GM03348 (cell line): ENCODE results near the gene DPM1.

Source experiments
- DNase-seq: peaks from one replicate; pipeline ENCODE4 v3.0.0; 2012; ENCODE audit warnings: low spot score

The DPM1 gene

DNA sequence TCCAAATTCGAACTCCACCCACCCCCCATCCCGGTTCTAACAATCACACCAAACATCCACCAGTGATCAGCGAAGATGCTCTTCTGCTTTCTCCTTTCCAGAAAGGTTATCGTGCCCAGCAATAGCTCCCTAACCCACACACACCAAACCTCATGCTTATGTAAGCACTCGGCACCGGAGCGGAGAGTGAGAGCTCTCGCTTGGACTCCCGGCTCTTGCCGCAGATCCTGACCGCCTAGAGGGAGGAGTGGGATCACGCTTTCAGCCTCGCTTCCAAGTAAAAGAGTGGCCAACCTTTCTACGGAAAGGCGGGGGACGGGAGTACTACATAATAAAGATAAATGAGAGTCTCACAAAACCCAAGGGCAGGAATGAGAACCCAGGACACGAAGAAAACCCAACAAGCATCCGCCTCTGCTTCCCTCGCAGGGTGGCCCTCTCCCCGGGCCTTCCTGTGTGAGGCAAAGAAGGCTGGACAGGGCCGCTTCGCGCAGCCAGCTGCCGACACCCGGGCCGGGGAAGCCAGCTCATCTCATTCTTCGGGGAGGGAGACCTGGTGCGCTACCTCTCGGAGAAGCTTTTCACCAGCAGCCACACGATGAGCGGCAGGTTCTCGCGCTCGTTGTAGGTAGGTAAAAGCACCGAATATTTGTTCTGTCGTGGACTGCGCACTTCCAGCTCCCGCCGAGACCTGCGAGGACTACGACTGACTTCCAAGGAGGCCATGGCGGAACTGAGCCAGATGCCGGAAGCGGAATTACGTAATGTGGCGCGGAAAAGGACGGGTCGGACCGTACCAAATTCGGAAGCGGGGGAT, at the start of gene DPM1:
Gene DPM1 (minus strand): TSS at position 735 of the 817 bp plus-strand sequence. CDS start 9 bp downstream, at position 726.
- peak; percentile 84 for DNase-seq

DNA sequence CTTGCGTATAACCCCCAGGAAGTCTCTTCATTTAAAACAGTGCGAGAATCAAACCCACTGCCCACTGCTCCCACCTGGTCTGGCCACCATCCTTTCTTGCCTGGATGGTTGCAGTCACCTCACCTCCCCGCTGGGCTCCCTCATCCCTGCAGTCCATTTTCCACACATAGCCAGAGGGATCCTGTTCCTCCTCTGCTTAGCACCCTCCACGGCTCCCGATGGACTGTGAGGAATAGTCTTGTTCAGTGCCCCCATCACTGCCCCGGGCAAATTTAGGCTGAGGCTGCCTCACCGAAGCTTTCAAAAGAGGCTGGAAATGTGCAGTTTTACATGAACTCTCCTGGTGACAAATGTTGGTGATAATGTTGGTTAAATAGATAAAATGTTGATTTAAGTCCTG, 46.9 kb upstream of the DPM1 start:
- DNase-seq, result no peak

DNA sequence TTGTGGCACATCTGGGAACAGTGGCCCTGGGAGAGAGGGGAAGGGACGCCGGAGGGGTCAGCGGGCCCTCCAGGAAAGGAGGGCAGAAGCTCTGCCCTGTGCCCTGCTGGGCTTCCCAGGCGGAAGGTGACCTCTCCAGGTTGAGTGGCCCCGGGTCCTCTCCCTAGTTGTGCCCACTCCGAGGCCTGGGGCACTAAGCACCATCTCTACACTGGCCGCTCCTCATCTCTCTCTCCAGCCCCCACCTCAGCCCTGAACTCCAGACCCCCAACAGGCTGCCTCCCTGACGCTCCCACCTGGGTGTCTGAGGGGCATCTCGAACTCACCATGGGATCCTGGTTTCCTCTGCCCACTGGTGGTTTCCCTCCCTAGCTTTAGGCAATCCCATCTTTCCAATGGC, 46.4 kb upstream of the DPM1 start:
- DNase-seq, result no peak

DNA sequence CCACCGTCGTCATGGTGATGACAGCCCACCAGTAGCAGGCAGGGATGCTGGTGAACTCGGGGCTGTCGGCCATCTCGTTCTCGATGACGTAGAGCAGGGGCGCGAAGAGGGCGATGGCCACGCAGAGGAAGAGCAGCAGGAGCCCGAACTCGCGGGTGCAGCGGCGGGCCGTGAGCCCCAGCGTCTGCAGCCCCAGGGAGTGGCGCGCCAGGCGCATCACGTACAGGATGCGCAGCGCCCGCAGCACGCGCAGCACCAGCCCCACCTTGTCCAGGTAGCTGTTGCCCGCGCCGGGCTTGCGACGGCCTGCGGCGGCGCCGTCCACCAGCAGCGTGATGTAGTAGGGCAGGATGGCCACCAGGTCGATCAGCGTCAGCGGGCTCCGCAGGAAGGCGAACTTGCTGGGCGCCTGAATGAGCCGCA, 46.0 kb upstream of the DPM1 start:
- no peak for DNase-seq

DNA sequence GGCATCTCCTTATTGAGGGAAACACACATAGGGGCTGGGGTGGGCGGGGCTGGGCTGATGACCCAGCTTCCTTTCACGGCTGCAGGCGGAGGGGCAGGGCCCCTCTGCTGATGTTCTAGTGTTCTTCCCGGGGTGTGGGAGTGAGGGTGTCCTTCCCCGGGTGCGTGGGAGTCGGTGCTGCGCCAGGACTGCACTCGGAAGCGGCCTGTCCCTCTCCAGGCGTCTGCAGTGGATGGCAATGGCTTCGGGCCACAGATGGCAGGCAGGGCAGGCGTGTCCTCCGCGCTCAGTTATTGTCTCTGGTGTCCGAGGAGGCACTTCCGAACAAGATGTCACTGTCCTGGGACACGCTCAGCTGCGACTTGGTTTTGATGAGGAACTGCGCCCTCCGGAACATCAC, 45.4 kb upstream of the DPM1 start:
- DNase-seq, result no peak

DNA sequence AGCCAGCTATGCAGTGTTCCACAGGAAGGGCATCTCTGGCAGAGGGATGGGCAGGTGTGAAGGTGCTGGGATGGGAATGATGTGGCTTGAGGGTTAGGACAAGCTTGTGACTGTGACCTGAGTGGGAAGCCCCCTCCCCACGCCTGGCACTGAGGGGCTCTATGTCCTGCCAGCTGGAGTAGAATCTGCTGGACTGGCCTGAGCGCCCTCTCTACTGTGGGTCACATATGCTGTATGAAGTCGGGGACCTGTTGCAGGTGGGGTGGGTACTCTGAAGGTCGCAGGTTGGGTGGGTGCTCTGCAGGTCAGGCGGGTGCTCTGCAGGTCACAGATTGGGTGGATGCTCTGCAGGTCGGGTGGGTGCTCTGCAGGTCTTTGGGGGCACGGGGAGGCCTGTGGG, 44.3 kb upstream of the DPM1 start:
- DNase-seq, result no peak

DNA sequence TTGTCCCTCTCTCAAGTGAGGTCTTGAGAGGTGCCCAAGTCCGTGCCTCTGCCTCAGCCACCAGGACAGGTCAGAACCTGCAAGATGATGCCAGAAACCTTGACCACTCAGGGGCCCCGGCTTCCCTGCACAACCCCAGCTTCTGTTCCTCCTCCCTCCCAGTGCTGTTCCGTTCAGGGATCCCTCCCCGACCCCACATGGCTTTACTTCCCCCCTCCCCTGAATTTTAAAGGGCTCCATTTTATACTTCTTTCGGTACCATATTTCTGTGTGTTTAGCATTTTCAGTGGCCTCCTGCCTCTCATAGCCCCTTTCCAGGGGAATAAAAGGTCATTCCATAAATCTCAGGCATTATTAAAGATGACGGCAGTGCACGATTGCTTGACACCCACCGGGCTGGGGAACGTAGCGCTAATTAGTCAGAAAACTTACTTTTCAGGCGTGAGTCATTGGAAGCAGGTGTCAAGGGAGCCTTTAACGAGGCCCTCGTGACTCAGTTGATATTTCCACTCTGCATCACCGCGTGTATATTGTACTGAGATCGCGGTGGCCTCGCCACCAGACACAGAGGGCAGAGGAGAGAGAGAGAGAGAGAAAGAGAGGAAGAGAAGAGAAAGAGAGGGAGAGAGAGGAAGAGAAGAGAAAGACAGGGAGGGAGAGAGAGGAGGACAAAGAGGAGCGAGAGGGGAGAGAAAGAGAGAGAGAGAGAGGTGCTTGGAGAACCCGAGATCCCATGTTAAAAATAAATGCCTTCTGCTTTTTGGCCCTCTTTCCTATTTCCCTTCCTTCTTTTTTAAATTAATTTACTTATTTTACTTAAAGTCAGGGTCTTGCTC, 43.3 kb upstream of the DPM1 start:
- no peak for DNase-seq

DNA sequence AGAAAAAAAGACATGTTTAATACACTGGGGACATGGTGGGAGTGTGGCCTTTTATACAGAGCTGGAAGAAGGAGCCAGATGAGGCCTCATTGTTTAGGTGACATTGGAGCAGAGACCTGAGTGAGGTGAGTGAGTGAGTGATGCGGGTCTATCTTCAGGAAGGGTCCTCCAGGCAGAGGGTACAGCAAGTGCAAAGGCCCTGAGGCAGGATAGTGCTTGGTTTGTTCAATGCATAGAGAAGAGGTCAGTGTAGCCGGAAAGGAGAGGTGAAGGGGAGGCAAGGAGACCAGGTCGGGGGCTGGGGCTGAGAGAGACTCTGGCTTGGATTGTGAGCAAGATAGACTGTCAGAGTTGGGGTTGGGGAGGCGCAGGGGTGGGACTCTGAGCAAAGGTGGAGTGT, 41.0 kb upstream of the DPM1 start:
- DNase-seq, result no peak

DNA sequence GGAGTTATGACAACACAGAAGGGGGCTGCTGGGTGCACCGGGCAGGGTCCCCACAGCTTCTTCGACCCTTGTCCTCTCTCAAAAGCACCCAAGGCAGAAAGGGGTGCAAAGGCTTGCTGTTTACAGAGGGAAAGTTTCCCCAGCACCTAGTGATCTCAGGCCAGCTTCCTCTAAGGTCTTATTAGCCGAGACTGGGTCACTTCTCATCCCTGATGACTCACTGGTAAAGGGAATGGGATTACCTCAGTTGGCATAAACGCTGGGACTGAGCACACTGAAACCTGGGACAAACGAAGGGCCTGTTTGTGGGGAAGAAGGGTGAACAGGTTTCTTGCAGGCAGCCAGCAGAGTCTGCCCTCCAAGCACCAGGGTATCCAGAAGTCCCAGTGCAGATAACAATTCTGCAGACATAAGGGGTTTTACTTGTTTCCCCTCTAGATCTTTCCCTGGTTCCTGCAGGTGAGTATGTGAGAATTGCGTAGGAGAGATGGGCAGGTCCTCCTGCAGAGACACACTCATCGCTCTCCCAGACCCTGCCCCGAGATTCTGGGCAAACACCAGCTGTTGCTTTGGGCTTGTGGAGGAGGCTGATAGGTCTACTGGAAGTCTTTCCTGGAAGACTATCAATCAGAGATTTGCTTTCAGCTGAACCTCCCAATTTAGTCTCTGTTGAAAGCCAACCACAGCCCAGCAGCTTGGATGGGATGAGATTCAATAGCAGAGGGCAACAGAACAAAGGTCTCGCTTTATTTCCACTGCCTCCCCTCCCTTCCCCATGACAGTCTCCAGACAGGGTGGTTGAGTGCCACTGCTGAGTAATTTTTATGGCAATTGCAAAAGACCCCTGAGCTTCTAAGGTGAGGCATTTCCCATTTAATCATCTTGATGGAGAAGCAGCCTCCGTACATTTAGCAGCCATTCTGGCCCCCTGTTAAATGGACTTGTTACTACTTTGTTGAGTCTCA, 38.9 kb upstream of the DPM1 start:
- DNase-seq, result peak; percentile 54

DNA sequence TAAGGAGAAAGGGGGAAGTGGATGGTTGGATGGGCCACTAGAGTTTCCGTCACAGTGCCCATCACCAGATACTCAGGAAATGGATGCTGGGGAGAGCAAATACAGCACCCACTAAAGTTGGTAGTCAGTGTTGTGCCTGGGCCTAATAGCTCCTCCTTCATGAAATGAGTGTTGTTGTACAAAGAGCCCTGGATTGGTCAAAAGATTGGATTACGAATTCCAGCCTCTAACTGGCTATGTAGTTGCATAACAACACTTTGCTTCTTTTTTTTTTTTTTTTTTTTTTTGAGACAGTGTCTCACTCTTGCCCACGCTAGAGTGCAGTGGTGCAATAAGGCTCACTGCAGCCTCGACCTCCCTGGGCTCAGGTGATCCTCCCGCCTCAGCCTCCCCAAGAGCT, 37.2 kb upstream of the DPM1 start:
- DNase-seq, result peak; percentile 40

DNA sequence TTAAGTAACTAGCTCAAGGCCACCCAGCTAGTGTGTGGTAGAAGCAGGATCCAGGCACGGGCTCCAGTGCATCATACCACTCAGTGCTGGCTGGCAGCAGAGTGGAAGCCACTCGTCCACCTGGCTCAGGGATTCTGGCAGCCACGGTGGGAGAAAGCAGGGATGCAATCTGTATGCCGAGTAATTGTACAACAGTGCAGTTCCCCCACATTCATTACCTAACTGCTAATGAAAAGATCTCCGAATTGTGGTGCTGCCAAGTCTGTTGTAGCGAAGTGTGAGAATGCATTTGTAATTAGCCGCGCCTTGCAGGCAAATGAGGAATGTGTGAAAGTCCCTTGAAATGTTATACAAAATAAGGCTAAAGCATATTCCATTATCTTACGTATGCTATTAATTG, 35.5 kb upstream of the DPM1 start:
- no peak for DNase-seq

DNA sequence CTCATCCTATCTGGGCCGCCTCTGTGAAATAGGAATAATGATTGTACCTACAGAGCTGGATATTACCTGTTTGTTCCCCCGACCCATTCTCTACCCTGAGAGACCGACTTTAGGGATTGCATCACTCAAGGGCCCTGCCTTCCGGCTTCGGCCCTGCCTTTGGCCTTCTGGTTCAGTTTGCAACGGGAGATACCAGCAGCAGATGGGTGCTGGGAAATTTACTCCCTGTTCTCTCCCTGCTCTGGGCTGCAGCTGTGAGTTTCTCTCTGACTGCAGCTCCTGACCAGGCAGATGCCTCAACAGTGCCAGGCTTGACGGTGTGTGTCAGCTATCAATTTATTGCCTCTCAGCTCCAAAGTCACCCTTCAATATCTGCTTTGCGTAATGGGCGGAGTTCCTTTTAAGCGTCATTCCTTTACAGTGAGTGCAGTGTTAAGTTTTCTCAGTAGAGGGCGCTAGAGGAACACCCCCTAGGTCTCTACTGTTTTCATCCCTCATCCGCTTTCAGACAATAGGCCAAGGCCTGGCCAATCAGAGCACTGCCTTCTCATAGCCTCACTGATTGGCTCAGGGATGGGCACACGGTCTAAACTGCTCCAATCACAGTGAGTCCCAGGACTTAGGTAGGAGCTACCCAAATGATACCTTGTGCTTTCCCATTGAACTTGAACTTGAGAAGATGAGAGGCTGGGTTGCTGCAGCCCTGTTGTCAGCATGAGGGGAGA, 34.6 kb upstream of the DPM1 start:
- DNase-seq, result peak; percentile 88

DNA sequence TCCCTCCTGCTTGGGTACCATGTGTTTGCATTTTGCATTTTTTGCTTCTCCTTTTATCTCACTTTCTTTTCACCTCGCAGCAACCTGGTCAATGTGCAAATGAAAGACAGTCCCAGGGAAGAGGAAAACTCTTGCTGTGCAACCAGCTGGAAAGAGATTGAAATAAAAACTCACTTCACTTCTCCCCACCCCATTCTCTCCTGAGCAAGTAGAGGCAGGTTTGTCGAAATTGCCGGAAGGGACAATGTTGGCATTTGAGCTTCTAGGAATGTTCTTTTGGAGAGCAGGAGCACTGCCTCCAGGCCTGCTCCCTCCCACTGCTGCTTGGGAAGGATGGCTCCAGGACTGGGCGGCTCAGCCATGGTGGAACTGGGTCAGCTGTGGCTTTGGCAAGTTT, 34.0 kb upstream of the DPM1 start:
- no peak for DNase-seq

DNA sequence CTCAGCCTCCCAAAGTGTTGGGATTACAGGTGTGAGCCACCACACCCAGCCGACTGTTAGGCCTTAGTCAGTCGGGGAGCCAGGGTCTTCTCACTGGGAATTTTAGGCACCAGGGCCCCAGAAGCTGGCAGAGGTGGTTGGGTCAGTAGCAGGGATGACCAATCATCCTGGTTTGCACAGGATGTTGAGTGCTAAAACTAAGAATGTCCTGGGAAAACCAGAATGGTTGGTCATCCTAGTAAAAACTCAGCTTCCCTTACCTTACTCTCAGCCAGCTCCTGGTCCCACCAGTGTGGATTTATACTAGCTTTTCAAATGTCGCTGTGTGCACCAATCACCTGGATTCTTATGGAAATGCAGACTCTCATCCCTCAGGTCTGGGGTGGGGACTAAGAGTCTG, 32.7 kb upstream of the DPM1 start:
- DNase-seq, result no peak

DNA sequence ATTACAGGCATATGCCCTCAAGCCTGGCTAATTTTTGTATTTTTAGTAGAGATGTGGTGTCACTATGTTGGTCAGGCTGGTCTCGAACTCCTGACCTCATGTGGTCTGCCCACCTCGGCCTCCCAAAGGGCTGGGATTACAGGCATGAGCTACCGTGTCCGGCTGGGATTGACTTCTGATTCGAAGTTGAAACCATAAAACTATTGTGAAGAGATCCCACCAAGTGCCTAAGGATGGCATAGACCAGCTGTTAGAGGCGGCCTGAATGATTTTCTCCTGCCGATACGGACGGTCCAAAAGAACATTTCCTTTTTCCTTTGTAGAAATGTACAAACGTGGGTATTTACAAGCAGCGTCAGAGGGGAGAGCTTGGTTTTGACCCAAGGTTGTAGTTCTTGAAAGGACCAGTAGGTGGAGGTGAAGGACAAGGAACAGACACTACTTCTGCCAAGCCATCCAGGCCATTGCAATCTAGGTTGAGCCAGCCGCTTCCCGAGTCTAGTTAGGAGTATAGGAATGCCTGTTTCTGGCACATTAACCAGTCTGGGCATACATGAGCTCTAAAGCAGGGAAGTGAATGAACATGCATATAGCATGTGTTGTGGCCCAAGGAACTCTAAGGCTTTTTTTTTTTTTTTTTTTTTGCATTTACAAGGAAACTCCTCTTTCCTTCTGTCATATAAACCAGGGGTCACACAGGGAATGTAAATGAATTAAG, 29.3 kb upstream of the DPM1 start:
- DNase-seq, result peak; percentile 86

DNA sequence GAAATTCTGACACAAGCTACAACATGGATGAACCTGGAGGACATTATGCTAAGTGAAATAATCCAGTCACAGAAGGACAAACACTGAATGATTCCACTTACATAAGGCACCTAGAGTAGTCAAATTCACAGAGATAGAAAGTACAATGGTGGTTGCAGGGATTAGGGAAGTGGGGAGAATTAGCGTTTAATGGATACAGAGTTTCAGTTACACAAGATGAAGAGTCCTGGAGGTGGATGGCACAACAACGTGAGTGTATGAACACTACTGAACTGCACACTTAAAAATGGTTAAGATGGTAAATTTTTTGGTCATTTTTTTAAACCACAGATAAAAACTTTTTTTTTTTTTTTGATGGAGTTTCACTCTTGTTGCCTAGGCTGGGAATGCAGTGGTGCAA, 25.0 kb upstream of the DPM1 start:
- DNase-seq, result no peak

DNA sequence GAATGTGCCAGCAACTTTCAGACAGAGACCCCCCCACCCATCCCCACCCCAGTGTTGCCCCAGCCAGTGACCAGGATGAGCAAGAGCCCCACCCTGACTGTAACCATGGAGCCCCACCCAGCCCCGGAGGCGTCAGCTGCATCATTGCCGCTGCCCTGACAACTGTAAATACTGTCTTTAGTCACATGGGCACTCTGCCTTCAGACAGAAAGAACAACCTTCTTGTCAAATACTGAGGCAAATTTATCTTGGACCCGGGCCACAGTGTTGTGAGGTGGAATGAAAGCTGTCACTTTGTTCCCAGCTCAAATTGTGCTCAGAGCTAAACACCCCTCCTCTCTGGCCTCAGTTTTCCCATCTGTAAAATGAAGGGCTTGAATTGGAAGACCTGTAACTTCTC, 24.0 kb upstream of the DPM1 start:
- peak; percentile 74 for DNase-seq

DNA sequence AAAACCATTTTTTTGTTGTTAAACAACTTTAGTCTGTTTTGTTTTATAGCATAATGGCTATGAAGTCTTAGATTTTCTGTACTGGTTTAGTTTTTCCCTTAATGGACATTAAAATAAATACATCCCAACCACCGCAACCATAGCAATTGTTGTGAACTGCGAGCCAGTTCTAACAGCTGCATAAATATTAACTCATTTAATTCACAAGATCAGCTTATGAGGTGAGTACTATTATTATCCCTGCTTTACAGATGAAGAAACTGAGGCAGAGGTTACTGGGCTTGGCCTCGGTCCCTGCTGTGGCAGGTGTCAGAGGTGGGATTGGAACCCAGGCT, 23.3 kb upstream of the DPM1 start:
- no peak for DNase-seq

DNA sequence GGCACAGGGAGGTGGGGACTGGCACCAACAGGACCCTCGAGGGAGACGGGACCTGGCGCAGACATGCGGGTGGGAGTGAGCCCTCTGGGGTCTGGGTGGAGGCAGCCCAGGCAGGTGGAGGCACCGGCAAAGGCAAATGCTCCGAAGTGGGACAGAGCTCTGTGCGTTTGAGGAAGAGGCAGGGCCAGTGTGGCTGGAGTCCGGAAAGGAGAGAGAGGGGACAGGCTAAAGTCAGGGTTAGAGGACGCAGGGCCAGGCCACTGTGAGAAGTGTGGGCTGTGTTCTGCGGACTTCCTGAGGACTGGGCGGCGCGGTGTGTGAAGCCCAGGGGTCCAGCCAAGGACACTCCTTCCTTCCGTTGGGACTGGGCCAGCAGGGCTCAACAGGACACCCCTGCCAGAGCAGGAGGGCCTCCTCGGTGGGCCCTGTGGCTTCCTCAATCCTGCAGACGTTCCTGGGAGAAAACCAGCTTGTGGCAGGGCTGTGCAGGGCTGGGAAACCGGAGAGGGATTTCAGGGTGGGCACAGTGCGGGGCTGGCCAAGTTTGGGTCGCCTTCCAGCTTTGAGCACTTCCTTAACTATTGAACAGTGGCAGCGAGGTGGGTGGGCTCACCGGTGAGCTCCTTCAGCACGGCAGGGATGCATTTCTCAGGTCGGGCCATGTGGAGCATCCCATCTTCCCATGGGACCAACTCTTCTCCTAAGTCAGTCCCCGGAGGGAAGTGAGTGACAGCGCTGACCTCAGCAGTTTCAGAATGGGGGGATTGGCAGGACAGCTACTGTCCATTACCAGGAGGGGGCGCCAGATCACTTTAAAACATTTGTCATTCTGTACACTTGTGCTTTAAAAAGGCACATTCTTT, 22.8 kb upstream of the DPM1 start:
- DNase-seq, result peak; percentile 73

DNA sequence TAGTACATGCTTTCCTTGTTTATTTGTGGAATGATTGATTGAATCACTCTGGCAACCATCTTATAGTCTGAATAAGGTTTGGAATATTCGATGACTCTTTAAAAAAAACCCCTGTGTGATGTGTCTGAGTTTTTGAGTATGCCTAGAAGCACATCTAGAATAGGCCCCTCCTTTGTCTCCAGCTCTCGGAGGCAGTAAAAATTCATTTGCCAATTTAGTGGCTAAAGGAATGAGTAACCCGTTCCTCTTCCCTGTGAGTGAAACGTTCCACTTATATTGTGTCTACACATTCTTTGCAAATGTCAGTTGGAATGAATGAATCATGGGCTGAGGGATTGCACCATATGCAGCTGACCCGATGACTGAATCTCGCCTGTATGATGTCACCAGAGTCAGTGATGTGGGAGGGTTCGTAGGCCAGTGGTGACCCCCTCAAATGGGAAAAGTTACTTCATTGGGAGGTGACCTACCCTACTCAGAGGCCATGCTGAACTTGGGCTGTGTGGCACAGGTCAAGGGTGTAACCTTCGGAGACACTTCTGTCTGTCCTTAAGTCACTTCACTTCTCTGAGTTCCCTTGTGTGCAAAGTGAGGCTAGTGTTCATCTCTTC, 21.8 kb upstream of the DPM1 start:
- DNase-seq, result peak; percentile 92
